HepG2 (cell line): ENCODE data around the gene CNTD1. TPM values are rescaled to one million over a fixed set of nuclear protein-coding genes. Genes with fewer than 3 reads are reported as not detected.

Source experiments
- BCL6 ChIP-seq: IDR thresholded peaks from 2 replicates; pipeline ENCODE4 v1.6.1; 2016; ENCODE audit warnings: missing genetic modification reagents, missing compliant biosample characterization
- DNMT1 ChIP-seq: sonication (generic); formaldehyde crosslinking; IDR thresholded peaks from 2 replicates; pipeline ENCODE4 v1.5.1; 2020; ENCODE audit warnings: mild to moderate bottlenecking, missing genetic modification reagents
- DPF2 ChIP-seq: sonication (generic); formaldehyde crosslinking; IDR thresholded peaks from 2 replicates; pipeline ENCODE4 v1.4.0; 2020; ENCODE audit warnings: mild to moderate bottlenecking, low read depth, missing genetic modification reagents, borderline replicate concordance
- FOXO1 ChIP-seq: sonication (generic); formaldehyde crosslinking; IDR thresholded peaks from 2 replicates; pipeline ENCODE4 v1.4.0; 2020; ENCODE audit warnings: missing genetic modification reagents
- HOXD1 ChIP-seq: sonication (generic); formaldehyde crosslinking; IDR thresholded peaks from 2 replicates; pipeline ENCODE4 v1.5.0; 2020; ENCODE audit warnings: missing genetic modification reagents
- MXI1 ChIP-seq: IDR thresholded peaks from 3 replicates; pipeline ENCODE4 v1.6.1; 2012; ENCODE audit warnings: low read depth, low read length, inconsistent platforms, borderline replicate concordance
- NKX3-1 ChIP-seq: sonication (generic); formaldehyde crosslinking; IDR thresholded peaks from 2 replicates; pipeline ENCODE4 v1.5.0; 2020; ENCODE audit warnings: missing genetic modification reagents
- RFX1 ChIP-seq: fragments of 450-650 bp; IDR thresholded peaks from 2 replicates; pipeline ENCODE4 v1.6.1; 2017
- SNRNP70 ChIP-seq: fragments of 200-400 bp; formaldehyde crosslinking; IDR thresholded peaks from 2 replicates; pipeline ENCODE4 v1.6.1; 2017; ENCODE audit warnings: mild to moderate bottlenecking, low read depth, low read length, moderate library complexity
- SSRP1 ChIP-seq: IDR thresholded peaks from 2 replicates; pipeline ENCODE4 v1.6.1; 2016; ENCODE audit warnings: control low read depth
- TBP ChIP-seq: sonication (generic); formaldehyde crosslinking; IDR thresholded peaks from 2 replicates; pipeline ENCODE4 v1.5.0; 2020; ENCODE audit warnings: missing genetic modification reagents
- ZBTB8A ChIP-seq: sonication (generic); formaldehyde crosslinking; IDR thresholded peaks from 2 replicates; pipeline ENCODE4 v1.4.0; 2020; ENCODE audit warnings: mild to moderate bottlenecking, low read depth, missing genetic modification reagents, borderline replicate concordance
- ZFYVE20 ChIP-seq: sonication (generic); formaldehyde crosslinking; IDR thresholded peaks from 2 replicates; pipeline ENCODE4 v1.8.0; 2023; ENCODE audit warnings: low read depth, mild to moderate bottlenecking, moderate library complexity, missing genetic modification reagents, borderline replicate concordance
- ZNF160 ChIP-seq: sonication (generic); formaldehyde crosslinking; IDR thresholded peaks from 2 replicates; pipeline ENCODE4 v1.8.0; 2022; ENCODE audit warnings: mild to moderate bottlenecking, inconsistent platforms, missing genetic modification reagents
- ZNF260 ChIP-seq: sonication (generic); formaldehyde crosslinking; IDR thresholded peaks from 2 replicates; pipeline ENCODE4 v1.4.0; 2020; ENCODE audit warnings: missing genetic modification reagents, low read depth, mild to moderate bottlenecking, borderline replicate concordance
- ZNF431 ChIP-seq: sonication (generic); formaldehyde crosslinking; IDR thresholded peaks from 2 replicates; pipeline ENCODE4 v1.9.0; 2022; ENCODE audit warnings: missing genetic modification reagents, low read depth, mild to moderate bottlenecking, borderline replicate concordance
- ZNF552 ChIP-seq: sonication (generic); formaldehyde crosslinking; IDR thresholded peaks from 2 replicates; pipeline ENCODE4 v1.9.0; 2022; ENCODE audit warnings: missing genetic modification reagents, mild to moderate bottlenecking, borderline replicate concordance
- ZNF775 ChIP-seq: sonication (generic); formaldehyde crosslinking; IDR thresholded peaks from 2 replicates; pipeline ENCODE4 v1.4.0; 2020; ENCODE audit warnings: missing genetic modification reagents, mild to moderate bottlenecking, moderate library complexity, borderline replicate concordance
- ZSCAN20 ChIP-seq: sonication (generic); formaldehyde crosslinking; IDR thresholded peaks from 2 replicates; pipeline ENCODE4 v1.4.0; 2020; ENCODE audit warnings: missing genetic modification reagents, mild to moderate bottlenecking, borderline replicate concordance
- polyA plus RNA-seq, 8 experiments: library from polyadenylated mRNA; depleted of rRNA in 3 of 8; stranded (reverse) in 7 of 8; unstranded in 1 of 8; fragments of >200 nt; fragmentation: Illumina TruSeq in 4 of 8; extraction: Trizol in 4 of 8; gene quantifications; 2 replicates each; pipeline versions ENCODE4 v1.2.1 to v1.2.3, GENCODE V29; 2011 to 2016; ENCODE audit warnings: low read depth in 4 of 8, missing spikeins in 1 of 8, mixed read lengths in 1 of 8; ENCODE audit not compliant: insufficient read depth in 1 of 8
- total RNA-seq, 5 experiments: library from RNA; depleted of rRNA; stranded (reverse); fragments of >200 nt; fragmentation: Illumina TruSeq; extraction: Trizol; gene quantifications; 2 replicates each; pipeline ENCODE4 v1.2.3, GENCODE V29; 2016; ENCODE audit warnings: low read depth in 1 of 5
- TF ChIP-seq, protein P1 (sequence below): sonication (generic); formaldehyde crosslinking; IDR thresholded peaks from 2 replicates; pipeline ENCODE4 v1.5.0; 2020; ENCODE audit warnings: missing genetic modification reagents
- TF ChIP-seq, protein P2 (sequence below): sonication (generic); formaldehyde crosslinking; IDR thresholded peaks from 2 replicates; pipeline ENCODE4 v1.4.0; 2020; ENCODE audit warnings: mild to moderate bottlenecking, missing genetic modification reagents
- TF ChIP-seq, protein P3 (sequence below): sonication (generic); formaldehyde crosslinking; IDR thresholded peaks from 2 replicates; pipeline ENCODE4 v1.5.1; 2020; ENCODE audit warnings: mild to moderate bottlenecking, moderate library complexity, missing genetic modification reagents

CNTD1 gene
- total and polyA plus RNA-seq, 2 of the 13 experiments (the other 11 are each of a cell fraction or from before 2014, with no cell fraction given) = 0.11 to 0.15 TPM

DNA sequence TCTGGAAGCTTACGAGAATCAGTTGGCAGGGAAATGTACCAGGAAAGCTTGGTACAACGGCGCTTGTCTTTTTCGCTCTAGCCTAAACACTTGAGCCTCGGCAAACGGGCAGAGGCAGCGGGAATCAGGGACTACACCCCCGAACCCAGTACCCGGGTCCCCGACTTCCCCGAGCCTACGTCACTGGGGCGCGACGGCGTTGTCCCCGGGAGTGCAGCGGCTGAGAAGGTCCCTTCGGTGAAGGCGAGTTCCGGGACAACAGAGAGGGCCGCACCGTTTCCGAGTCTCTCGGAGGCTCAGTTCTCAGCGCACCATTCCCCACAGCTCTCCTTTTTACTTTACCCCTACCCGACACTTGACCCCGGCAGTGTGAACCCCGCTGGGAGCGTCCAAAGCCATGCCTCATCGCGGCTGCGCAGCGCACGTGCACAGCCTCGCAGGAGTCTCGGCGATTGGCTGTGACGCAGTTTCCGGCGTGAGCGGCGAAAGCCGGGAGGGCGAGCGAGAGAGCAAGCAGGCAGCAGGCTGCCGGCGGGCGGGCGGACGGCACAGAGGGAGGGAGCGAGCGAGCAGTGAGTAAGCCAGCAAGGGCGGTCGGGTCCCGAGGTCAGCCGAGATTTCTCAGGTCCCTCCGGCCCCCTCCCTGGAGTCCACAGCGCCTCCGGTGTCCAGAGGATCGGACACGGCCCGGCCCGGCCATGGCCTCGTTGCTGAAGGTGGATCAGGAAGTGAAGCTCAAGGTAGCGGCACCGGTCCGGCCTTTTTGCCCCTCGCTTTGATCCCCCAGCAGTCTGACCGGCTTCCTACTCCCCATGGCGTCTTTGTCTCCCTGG is 34.5 kb downstream of the CNTD1 start, which contains the start of gene PSME3 (continued):
- TF ChIP-seq, protein P1, sequence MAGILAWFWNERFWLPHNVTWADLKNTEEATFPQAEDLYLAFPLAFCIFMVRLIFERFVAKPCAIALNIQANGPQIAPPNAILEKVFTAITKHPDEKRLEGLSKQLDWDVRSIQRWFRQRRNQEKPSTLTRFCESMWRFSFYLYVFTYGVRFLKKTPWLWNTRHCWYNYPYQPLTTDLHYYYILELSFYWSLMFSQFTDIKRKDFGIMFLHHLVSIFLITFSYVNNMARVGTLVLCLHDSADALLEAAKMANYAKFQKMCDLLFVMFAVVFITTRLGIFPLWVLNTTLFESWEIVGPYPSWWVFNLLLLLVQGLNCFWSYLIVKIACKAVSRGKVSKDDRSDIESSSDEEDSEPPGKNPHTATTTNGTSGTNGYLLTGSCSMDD = no peak
- TF ChIP-seq ZBTB8A (CRISPR knock-in tag) (peak; percentile 62; the same call in 1 of the 2 replicates), HOXD1 (CRISPR knock-in tag) (peak; percentile 56), ZFYVE20 (CRISPR knock-in tag) (peak; percentile 71; the same call in 1 of the 2 replicates), MXI1 (peak; percentile 99; the same call in 2 of the 3 replicates), ZSCAN20 (no peak), SNRNP70 (no peak), SSRP1 (CRISPR knock-in tag) (peak; percentile 21; the same call in 1 of the 2 replicates), TBP (CRISPR knock-in tag) (peak; percentile 20; the same call in 1 of the 2 replicates), FOXO1 (CRISPR knock-in tag) (peak; percentile 67), ZNF552 (CRISPR knock-in tag) (peak; percentile 83), ZNF260 (CRISPR knock-in tag) (no peak), ZNF431 (CRISPR knock-in tag) (no peak; the same call in 1 of the 2 replicates), ZNF160 (CRISPR knock-in tag) (peak; percentile 89; the same call in 1 of the 2 replicates), ZNF775 (CRISPR knock-in tag) (peak; percentile 27; the same call in 1 of the 2 replicates), DPF2 (CRISPR knock-in tag) (0 out of 2 replicates have a peak, but pooled peaks have one; percentile 7), BCL6 (CRISPR knock-in tag) (peak; percentile 36; the same call in 1 of the 2 replicates), DNMT1 (CRISPR knock-in tag) (no peak), RFX1 (no peak; the same call in 1 of the 2 replicates), NKX3-1 (peak; percentile 63; the same call in 1 of the 2 replicates)
- TF ChIP-seq, protein P2, sequence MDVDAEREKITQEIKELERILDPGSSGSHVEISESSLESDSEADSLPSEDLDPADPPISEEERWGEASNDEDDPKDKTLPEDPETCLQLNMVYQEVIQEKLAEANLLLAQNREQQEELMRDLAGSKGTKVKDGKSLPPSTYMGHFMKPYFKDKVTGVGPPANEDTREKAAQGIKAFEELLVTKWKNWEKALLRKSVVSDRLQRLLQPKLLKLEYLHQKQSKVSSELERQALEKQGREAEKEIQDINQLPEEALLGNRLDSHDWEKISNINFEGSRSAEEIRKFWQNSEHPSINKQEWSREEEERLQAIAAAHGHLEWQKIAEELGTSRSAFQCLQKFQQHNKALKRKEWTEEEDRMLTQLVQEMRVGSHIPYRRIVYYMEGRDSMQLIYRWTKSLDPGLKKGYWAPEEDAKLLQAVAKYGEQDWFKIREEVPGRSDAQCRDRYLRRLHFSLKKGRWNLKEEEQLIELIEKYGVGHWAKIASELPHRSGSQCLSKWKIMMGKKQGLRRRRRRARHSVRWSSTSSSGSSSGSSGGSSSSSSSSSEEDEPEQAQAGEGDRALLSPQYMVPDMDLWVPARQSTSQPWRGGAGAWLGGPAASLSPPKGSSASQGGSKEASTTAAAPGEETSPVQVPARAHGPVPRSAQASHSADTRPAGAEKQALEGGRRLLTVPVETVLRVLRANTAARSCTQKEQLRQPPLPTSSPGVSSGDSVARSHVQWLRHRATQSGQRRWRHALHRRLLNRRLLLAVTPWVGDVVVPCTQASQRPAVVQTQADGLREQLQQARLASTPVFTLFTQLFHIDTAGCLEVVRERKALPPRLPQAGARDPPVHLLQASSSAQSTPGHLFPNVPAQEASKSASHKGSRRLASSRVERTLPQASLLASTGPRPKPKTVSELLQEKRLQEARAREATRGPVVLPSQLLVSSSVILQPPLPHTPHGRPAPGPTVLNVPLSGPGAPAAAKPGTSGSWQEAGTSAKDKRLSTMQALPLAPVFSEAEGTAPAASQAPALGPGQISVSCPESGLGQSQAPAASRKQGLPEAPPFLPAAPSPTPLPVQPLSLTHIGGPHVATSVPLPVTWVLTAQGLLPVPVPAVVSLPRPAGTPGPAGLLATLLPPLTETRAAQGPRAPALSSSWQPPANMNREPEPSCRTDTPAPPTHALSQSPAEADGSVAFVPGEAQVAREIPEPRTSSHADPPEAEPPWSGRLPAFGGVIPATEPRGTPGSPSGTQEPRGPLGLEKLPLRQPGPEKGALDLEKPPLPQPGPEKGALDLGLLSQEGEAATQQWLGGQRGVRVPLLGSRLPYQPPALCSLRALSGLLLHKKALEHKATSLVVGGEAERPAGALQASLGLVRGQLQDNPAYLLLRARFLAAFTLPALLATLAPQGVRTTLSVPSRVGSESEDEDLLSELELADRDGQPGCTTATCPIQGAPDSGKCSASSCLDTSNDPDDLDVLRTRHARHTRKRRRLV = peak; percentile 84; the same call in 1 of the 2 replicates
- TF ChIP-seq, protein P3, sequence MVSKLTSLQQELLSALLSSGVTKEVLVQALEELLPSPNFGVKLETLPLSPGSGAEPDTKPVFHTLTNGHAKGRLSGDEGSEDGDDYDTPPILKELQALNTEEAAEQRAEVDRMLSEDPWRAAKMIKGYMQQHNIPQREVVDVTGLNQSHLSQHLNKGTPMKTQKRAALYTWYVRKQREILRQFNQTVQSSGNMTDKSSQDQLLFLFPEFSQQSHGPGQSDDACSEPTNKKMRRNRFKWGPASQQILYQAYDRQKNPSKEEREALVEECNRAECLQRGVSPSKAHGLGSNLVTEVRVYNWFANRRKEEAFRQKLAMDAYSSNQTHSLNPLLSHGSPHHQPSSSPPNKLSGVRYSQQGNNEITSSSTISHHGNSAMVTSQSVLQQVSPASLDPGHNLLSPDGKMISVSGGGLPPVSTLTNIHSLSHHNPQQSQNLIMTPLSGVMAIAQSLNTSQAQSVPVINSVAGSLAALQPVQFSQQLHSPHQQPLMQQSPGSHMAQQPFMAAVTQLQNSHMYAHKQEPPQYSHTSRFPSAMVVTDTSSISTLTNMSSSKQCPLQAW (CRISPR knock-in tag) = peak; percentile 97
